Lower leg skin (tissue), 4 donors: ENCODE results near the gene ATP6V1G3. TPM values are rescaled to one million over a fixed set of nuclear protein-coding genes. Genes with fewer than 3 reads are reported as not detected.
A peak's percentile ranks its signal among the peaks of the same experiment; 100 is the strongest.

Experiments
- DNase-seq, 2 donors: peaks; one replicate each; pipeline ENCODE4 v3.0.0-alpha.2; 2019; ENCODE audit warnings: low spot score in 2 of 2
- H3K4me3 ChIP-seq: fragments of 200-600 bp; sonication (generic); 2 replicates; pipeline ENCODE4 v1.5.1; 2017; ENCODE audit warnings: mild to moderate bottlenecking, low read depth; ENCODE audit not compliant: poor library complexity, severe bottlenecking
- POLR2A ChIP-seq, 2 donors: fragments of 450-650 bp; IDR thresholded peaks; one replicate each; pipeline ENCODE4 v1.6.1; 2016 to 2017; ENCODE audit warnings: antibody characterized with exemption in 2 of 2, mild to moderate bottlenecking in 1 of 2, moderate library complexity in 1 of 2
- WGBS, 2 donors: methylation state at CpG; one replicate each; pipeline ENCODE4 v1.1.5; 2018; 5-methylcytosine and 5-hydroxymethylcytosine counted together
- intact Hi-C: fragments of 100-400 bp; cut with DNase I; formaldehyde crosslinking; loops from one replicate; pipeline ENCODE4 v1.15.0; 2023; ENCODE audit warnings: low total_unique reads
- total RNA-seq, 4 donors: library from RNA; depleted of rRNA; stranded (reverse); fragments of >200 nt; gene quantifications; one replicate each; pipeline ENCODE4 v1.1.0, GENCODE V29; 2016
- TF ChIP-seq, protein P1 (sequence below), 3 donors: fragments of 450-650 bp; IDR thresholded peaks; one replicate each; pipeline ENCODE4 v1.5.1; 2016; ENCODE audit warnings: antibody characterized with exemption in 3 of 3, mild to moderate bottlenecking in 3 of 3, moderate library complexity in 2 of 3

Gene ATP6V1G3
- total RNA-seq, 4 donors from 2014 or later: not detected

GRCh38 chr1:198559362-198559761, 18.9 kb upstream of the ATP6V1G3 start:
- DNase-seq: no peak
- TF ChIP-seq, protein P1, sequence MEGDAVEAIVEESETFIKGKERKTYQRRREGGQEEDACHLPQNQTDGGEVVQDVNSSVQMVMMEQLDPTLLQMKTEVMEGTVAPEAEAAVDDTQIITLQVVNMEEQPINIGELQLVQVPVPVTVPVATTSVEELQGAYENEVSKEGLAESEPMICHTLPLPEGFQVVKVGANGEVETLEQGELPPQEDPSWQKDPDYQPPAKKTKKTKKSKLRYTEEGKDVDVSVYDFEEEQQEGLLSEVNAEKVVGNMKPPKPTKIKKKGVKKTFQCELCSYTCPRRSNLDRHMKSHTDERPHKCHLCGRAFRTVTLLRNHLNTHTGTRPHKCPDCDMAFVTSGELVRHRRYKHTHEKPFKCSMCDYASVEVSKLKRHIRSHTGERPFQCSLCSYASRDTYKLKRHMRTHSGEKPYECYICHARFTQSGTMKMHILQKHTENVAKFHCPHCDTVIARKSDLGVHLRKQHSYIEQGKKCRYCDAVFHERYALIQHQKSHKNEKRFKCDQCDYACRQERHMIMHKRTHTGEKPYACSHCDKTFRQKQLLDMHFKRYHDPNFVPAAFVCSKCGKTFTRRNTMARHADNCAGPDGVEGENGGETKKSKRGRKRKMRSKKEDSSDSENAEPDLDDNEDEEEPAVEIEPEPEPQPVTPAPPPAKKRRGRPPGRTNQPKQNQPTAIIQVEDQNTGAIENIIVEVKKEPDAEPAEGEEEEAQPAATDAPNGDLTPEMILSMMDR (IDR thresholded peaks at IDR 0.05): no peak
- no peak for TF ChIP-seq POLR2A (IDR thresholded peaks at IDR 0.05)
- H3K4me3 ChIP-seq: no peak overlapping the region
- intact Hi-C loops: no loop called here

GRCh38 chr1:198558402-198558801, 17.9 kb upstream of the ATP6V1G3 start:
- intact Hi-C loops: no loop called here
- WGBS, 2 donors: 81 to 89% methylated on average over 2 of the region's 2 CpGs

DNA sequence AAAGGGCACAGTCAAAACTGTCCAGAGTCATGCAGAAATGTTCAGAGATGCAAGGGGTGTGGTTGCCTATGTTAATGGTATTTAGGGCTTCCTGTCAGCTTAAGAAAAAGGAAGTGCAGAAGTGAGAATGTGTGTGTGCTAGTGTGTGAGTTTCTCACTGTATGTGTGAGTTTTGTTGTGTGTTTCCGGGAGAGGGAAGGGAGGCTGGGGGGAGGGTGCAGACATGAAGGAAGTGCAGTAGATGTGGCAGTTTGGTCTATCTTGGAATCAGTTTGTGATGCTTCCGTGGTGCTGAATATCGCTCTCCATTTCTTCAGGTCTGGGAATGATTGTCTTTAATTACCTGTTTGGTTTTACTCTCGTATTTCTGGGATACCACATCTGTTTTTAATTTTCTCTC, 16.5 kb upstream of the ATP6V1G3 start:
- 37 to 41% methylated on average over 4 of the region's 4 CpGs for whole genome bisulfite sequencing, 2 donors
- DNase-seq: peak in 1 of 2 donors; percentile 51
- TF ChIP-seq, protein P1 (IDR thresholded peaks at IDR 0.05): no peak
- TF ChIP-seq POLR2A (IDR thresholded peaks at IDR 0.05): no peak
- H3K4me3 ChIP-seq: no peak overlapping the region
- intact Hi-C loops: no loop called here

More at GRCh38 chr1:198558402-198558801, 17.9 kb upstream of the ATP6V1G3 start:
- TF ChIP-seq POLR2A (IDR thresholded peaks at IDR 0.05): no peak
- TF ChIP-seq, protein P1 (IDR thresholded peaks at IDR 0.05): no peak
- DNase-seq: no peak
- H3K4me3 ChIP-seq: no peak overlapping the region

- TF ChIP-seq, protein P1 (IDR thresholded peaks at IDR 0.05): no peak
- TF ChIP-seq POLR2A (IDR thresholded peaks at IDR 0.05): no peak
- no peak for DNase-seq
- 90 to 96% methylated on average over 2 of the region's 2 CpGs for WGBS, 2 donors
- intact Hi-C loops: no loop called here
- no peak overlapping the region for H3K4me3 ChIP-seq
These were observed 12.4 kb upstream of the ATP6V1G3 start for GRCh38 chr1:198552668-198553416.

DNA sequence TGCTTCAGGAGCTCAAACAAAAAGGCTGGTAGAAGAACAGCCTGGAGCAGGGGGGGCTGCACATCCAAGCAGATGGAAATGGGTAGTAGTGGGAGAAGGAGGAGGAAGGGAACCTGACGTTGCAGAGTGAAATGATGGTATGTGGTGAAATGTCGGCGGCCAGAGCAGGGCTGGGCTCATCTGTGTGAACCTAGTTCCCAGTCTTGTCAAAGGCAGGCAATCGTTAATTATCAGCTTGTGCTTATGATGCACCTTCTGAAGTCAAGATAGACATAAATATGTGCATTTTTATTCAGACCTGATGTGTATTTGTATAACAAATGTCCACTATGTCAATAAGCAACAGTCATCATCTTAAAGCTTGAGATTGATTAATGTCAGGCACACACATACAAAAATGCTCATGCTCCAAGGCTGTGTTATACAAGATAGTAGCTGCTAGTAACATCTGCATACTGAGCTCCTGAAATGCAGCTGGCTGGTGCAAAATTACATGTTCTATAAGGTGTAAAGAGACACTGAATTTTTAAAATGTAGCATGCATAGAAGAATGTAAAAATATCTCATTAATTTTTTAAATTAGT, 10.6 kb upstream of the ATP6V1G3 start:
- 46 to 66% methylated on average over 4 of the region's 4 CpGs for WGBS, 2 donors
- intact Hi-C loops: no loop called here
- DNase-seq: no peak
- no peak overlapping the region for H3K4me3 ChIP-seq
- TF ChIP-seq, protein P1 (IDR thresholded peaks at IDR 0.05): no peak
- TF ChIP-seq POLR2A (IDR thresholded peaks at IDR 0.05): no peak
